A673 (cell line): ENCODE results near the gene TBC1D10B. TPM values are rescaled to one million over a fixed set of nuclear protein-coding genes. Genes with fewer than 3 reads are reported as not detected.

Experiments
- BruUV-seq: library from RNA; stranded (reverse); fragments of 400-500 nt; replicated peaks from 2 replicates; lab custom pipeline; 2021; lab: Mats Ljungman, UMichigan
- CTCF ChIA-PET: fragments of 300-600 bp; sonication (Branson Sonifier 250); formaldehyde crosslinking; loops from one replicate; lab custom pipeline; 2022; ENCODE audit warnings: antibody characterized with exemption; lab: Charles Lee
- POLR2A ChIA-PET: fragments of 300-600 bp; sonication (Branson Sonifier 250); formaldehyde crosslinking; loops from one replicate; lab custom pipeline; 2022; ENCODE audit warnings: antibody characterized with exemption; ENCODE audit not compliant: low non-redundant PET; lab: Charles Lee
- DNase-seq: peaks from one replicate; pipeline ENCODE4 v3.0.0-alpha.2; 2015; ENCODE audit warnings: low spot score
- H3K27ac ChIP-seq: fragments of 200-600 bp; sonication (generic); 2 replicates; pipeline ENCODE4 v1.5.1; 2016; ENCODE audit warnings: mixed run types, low read depth, mild to moderate bottlenecking, mixed read lengths, antibody characterized with exemption, low read length; ENCODE audit not compliant: poor library complexity, severe bottlenecking
- H3K27me3 ChIP-seq: fragments of 200-600 bp; sonication (generic); replicated peaks from 2 replicates; pipeline ENCODE4 v1.6.1; 2017; ENCODE audit warnings: mixed run types, low read depth, mild to moderate bottlenecking, mixed read lengths, antibody characterized with exemption, low read length; ENCODE audit not compliant: insufficient read depth, poor library complexity
- H3K36me3 ChIP-seq: fragments of 200-600 bp; sonication (generic); 2 replicates; pipeline ENCODE4 v1.6.1; 2016; ENCODE audit warnings: mixed run types, mild to moderate bottlenecking, mixed read lengths, antibody characterized with exemption, low read length; ENCODE audit not compliant: insufficient read depth, poor library complexity, severe bottlenecking
- H3K4me1 ChIP-seq: fragments of 200-600 bp; sonication (generic); 2 replicates; pipeline ENCODE4 v1.6.1; 2017; ENCODE audit warnings: mixed run types, mild to moderate bottlenecking, mixed read lengths, antibody characterized with exemption, low read length; ENCODE audit not compliant: insufficient read depth, poor library complexity, severe bottlenecking
- H3K4me3 ChIP-seq: fragments of 200-600 bp; sonication (generic); 2 replicates; pipeline ENCODE4 v1.5.1; 2016; ENCODE audit warnings: low read depth, mixed run types, mild to moderate bottlenecking, mixed read lengths, low read length; ENCODE audit not compliant: poor library complexity, severe bottlenecking
- H3K9me3 ChIP-seq: fragments of 200-600 bp; sonication (generic); 2 replicates; pipeline ENCODE4 v1.6.1; 2016; ENCODE audit warnings: mixed run types, low read depth, mild to moderate bottlenecking, mixed read lengths, antibody characterized with exemption, low read length; ENCODE audit not compliant: poor library complexity, severe bottlenecking
- CTCF ChIP-seq: fragments of 300-800, 200-600 bp; sonication (generic); conservative IDR thresholded peaks from 2 replicates; pipeline ENCODE4 v1.5.1; 2017; ENCODE audit warnings: low read depth, mild to moderate bottlenecking, antibody characterized with exemption, low read length, moderate library complexity, mixed read lengths
- EZH2 ChIP-seq: fragments of 200-600 bp; sonication (generic); IDR thresholded peaks from 2 replicates; pipeline ENCODE4 v1.6.1; 2017; ENCODE audit warnings: borderline replicate concordance, low read depth, mild to moderate bottlenecking, mixed read lengths, antibody characterized with exemption, low read length; ENCODE audit not compliant: poor library complexity, severe bottlenecking
- intact Hi-C: fragments of 100-400 bp; cut with micrococcal nuclease; formaldehyde crosslinking; loops from one replicate; pipeline ENCODE4 v1.10.0; 2022; ENCODE audit not compliant: unreplicated experiment
- total RNA-seq: library from RNA; stranded (reverse); gene quantifications from 2 replicates; pipeline ENCODE4 v1.2.3, GENCODE V29; 2021

TBC1D10B gene
- total RNA-seq, 1 experiment from 2014 or later, result 66.0 TPM

GRCh38 chr16:30378236-30379157 lies 8.2 kb upstream of the TBC1D10B start:
- Histone ChIP-seq H3K4me1 (peaks cover 6% of the 10 kb centered on the region), H3K9me3 (no peaks in the 10 kb centered on the region), H3K4me3 (peak overlapping the region; percentile 88), H3K27ac (peak overlapping the region; percentile 100), H3K27me3 (no peaks in the 10 kb centered on the region), H3K36me3 (no peaks in the 10 kb centered on the region)
- no TSS peak for BruUV-seq
- intact Hi-C loops, result no loop called here
- ChIA-PET POLR2A (interaction anchor here (0.8 kb wide), 1 partner anchor 28 kb away, joined by 3 read pairs; no protein-coding TSS in a partner anchor), CTCF (interaction anchor here (0.6 kb wide), 1 partner anchor 237 kb away, joined by 3 read pairs; no protein-coding TSS in a partner anchor)
- DNase-seq, result peak; percentile 99
- no peak for TF ChIP-seq EZH2
- 0 out of 2 replicates have a peak, but pooled peaks have one; percentile 19 for TF ChIP-seq CTCF

- Histone ChIP-seq H3K9me3 (no peaks in the 10 kb centered on the region), H3K4me1 (peaks cover 6% of the 10 kb centered on the region), H3K27ac (peak overlapping the region; percentile 100), H3K4me3 (peak overlapping the region; percentile 88), H3K36me3 (no peaks in the 10 kb centered on the region), H3K27me3 (no peaks in the 10 kb centered on the region)
- POLR2A ChIA-PET, result interaction anchor here (0.6 to 0.8 kb wide), 2 partner anchors 29 to 51 kb away, joined by 3 read pairs; no protein-coding TSS in a partner anchor
- TSS peak; percentile 79 for BruUV-seq
- DNase-seq, result peak; percentile 92
- CTCF ChIA-PET, result no interaction called here
- intact Hi-C loops, result no loop called here
- TF ChIP-seq CTCF (no peak), EZH2 (no peak)
Measured at GRCh38 chr16:30377812-30378235, 7.5 kb upstream of the TBC1D10B start.

GRCh38 chr16:30377050-30377811 lies 6.9 kb upstream of the TBC1D10B start:
- Histone ChIP-seq H3K36me3 (no peaks in the 10 kb centered on the region), H3K4me1 (peaks cover 6% of the 10 kb centered on the region), H3K27ac (peak overlapping the region; percentile 100), H3K9me3 (no peaks in the 10 kb centered on the region), H3K4me3 (peak overlapping the region; percentile 88), H3K27me3 (no peaks in the 10 kb centered on the region)
- no TSS peak for BruUV-seq
- intact Hi-C loops, result no loop called here
- TF ChIP-seq EZH2, result no peak
- no peak for TF ChIP-seq CTCF
- no peak for DNase-seq
- POLR2A ChIA-PET, result interaction anchor here (0.6 kb wide), 1 partner anchor 50 kb away, joined by 3 read pairs; no protein-coding TSS in a partner anchor
- CTCF ChIA-PET, result interaction anchor here (0.8 kb wide), 1 partner anchor 221 kb away, joined by 4 read pairs; no protein-coding TSS in a partner anchor
